ENCODE data around the gene IL18BP.

- TF ChIP-seq CTCF (IDR thresholded peaks at IDR 0.05) (no peak), ZFX (IDR thresholded peaks at IDR 0.05; ENCODE audit: borderline replicate concordance) (no peak)
Observed at GRCh38 chr11:72039031-72039855, 40.5 kb downstream of the IL18BP start.
